Measurements from ENCODE around the gene SEC14L2.
"Not testable (repeated sequence)": the region's sequence is repeated elsewhere in the genome, so short reads cannot be mapped to it uniquely, and the experiment has no call there.

The SEC14L2 gene

DNA sequence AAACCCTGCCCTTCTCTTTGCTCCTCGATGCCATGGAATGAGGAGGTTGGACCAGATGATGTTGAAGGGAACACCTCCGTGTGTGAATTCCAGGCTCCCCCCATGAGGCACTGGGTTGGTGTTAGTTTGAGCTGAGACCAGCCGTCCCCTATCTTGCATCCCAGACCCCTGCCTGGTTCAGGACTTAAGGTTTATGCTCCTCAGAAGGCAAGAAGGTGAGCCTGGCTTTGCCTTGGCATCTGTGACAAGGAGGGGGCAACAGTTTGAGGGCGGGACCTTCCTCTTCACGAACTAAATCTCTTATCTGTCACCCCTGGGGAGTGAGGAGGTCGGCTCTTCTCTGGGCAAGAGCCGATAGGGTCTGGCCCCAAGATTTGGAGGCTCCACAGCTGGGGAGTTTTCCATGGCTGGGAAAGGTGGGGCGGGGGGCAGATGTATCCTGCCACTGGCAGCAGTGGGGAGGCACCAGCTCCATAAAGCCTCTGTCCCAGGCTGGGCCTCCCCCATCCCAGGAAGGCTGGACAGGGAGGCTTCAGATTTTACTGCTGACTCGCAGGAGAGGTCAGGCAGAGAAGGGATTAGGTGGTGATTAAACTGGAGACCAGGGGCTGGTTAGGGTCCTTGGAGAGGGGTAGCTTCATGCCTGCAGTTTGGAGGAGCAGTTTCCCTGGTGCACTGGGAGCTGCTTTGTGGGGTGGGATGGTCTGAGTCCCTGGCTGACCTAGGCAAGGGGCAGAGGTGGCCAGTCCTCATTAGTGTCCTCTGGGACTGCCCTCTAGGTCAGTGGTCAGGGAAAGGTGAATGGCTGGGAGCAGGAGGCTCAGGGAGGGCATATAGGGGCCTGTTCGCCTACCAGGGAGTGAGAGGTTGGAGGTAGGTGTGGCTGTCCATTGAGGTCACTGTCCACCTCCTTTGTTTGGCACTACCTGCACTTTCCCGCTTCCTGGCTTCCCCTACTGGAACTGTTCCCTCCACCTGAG lies 1.1 kb downstream of the SEC14L2 start:
- Histone ChIP-seq H3K4me3 (no peak overlapping the region; the same call in 1 of the 2 replicates), H3K9ac (ENCODE audit: insufficient read length) (no peak overlapping the region), H3K9me3 (ENCODE audit: low read depth, low read length) (no peaks in the 10 kb centered on the region), H3K36me3 (ENCODE audit: insufficient read depth, low read length) (no peaks in the 10 kb centered on the region), H3K27ac (no peak overlapping the region)
- TF ChIP-seq FOXP2 (optimal IDR thresholded peaks at IDR 0.05; ENCODE audit: control extremely low read depth, extremely low read length, insufficient read depth), result no peak
- no peak for TF ChIP-seq POLR2AphosphoS5 (IDR thresholded peaks at IDR 0.05; ENCODE audit: borderline replicate concordance, low read depth, low read length)
- TF ChIP-seq EZH2 (IDR thresholded peaks at IDR 0.05), result no peak
- DNase-seq (ENCODE audit: low read depth, low spot score), result no peak

DNA sequence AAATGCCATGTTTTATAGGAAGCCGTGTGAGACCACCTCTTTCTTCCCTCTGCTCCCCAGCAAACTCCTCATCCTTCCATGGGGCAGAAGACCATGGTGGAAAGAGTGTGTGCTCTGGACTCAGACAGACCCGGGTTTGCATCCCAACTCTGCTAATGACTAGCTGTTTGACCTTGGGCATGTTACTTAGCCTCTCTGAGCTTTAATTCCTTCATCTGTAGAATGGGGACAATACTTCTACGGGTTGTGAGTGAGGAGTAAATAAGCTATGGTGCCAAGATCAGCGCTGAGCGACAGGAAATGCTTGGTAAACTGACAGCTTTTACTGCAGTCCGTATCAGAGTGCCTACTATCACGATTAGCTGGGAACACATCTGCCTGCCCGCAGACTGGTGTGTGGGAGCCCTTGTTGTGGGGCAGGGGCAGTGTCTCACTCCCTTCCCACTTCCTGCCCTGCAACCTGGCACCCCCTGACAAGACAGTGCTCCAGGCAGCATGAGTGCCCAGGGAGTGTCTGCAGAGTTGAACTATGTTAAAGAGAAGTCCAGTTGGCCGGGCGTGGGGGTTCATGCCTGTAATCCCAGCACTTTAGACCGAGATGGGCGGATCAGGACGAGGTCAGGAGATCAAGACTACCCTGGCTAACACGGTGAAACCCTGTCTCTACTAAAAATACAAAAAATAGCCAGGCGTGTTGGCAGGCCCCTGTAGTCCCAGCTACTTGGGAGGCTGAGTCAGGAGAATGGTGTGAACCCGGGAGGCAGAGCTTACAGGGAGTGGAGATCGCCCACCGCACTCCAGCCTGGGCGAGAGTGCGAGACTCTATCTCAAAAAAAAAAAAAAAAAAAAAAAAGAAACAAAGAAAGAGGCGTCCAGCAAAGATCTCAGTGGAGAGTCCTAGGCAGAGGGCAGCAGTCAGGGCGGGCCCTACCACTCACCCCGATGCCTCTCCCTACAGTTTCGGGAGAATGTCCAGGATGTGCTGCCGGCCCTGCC lies 2.2 kb downstream of the SEC14L2 start:
- no peak overlapping the region for H3K27ac ChIP-seq
- no peaks in the 10 kb centered on the region for H3K9me3 ChIP-seq (ENCODE audit: low read depth, low read length)
- no peaks in the 10 kb centered on the region for H3K36me3 ChIP-seq (ENCODE audit: insufficient read depth, low read length)
- no peak overlapping the region for H3K4me3 ChIP-seq
- no peak for TF ChIP-seq POLR2AphosphoS5 (IDR thresholded peaks at IDR 0.05; ENCODE audit: borderline replicate concordance, low read depth, low read length)
- no peak for TF ChIP-seq EZH2 (IDR thresholded peaks at IDR 0.05)
- TF ChIP-seq FOXP2 (optimal IDR thresholded peaks at IDR 0.05; ENCODE audit: control extremely low read depth, extremely low read length, insufficient read depth), result no peak
- H3K9ac ChIP-seq (ENCODE audit: insufficient read length), result no peak overlapping the region
- DNase-seq (ENCODE audit: low read depth, low spot score), result no peak

DNA sequence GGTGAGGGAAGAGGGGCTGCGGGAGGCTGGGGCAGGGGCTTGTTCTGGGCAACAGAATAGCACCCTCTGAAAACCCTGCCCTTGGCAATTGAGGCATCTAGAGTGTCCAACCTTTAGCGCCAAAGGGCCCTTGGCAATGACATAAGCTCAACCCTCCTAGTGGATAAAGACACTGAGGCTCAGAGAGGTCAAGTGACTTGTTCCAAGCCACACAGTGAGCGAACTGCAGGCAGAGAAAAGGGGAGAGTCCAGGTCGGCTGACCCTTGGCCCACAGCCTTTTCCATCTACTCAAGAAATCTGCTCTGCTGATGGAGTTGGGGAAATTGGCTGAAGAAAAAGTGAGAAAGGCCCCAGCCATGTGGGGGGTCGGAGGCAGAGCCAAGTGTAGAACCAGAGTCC lies 2.9 kb downstream of the SEC14L2 start:
- no peak overlapping the region for H3K4me3 ChIP-seq
- H3K9ac ChIP-seq (ENCODE audit: insufficient read length), result no peak overlapping the region
- no peak for TF ChIP-seq POLR2AphosphoS5 (IDR thresholded peaks at IDR 0.05; ENCODE audit: borderline replicate concordance, low read depth, low read length)
- no peak for TF ChIP-seq FOXP2 (optimal IDR thresholded peaks at IDR 0.05; ENCODE audit: control extremely low read depth, extremely low read length, insufficient read depth)
- no peak for TF ChIP-seq EZH2 (IDR thresholded peaks at IDR 0.05)
- no peaks in the 10 kb centered on the region for H3K36me3 ChIP-seq (ENCODE audit: insufficient read depth, low read length)
- DNase-seq (ENCODE audit: low read depth, low spot score), result no peak
- no peaks in the 10 kb centered on the region for H3K9me3 ChIP-seq (ENCODE audit: low read depth, low read length)
- H3K27ac ChIP-seq, result no peak overlapping the region

DNA sequence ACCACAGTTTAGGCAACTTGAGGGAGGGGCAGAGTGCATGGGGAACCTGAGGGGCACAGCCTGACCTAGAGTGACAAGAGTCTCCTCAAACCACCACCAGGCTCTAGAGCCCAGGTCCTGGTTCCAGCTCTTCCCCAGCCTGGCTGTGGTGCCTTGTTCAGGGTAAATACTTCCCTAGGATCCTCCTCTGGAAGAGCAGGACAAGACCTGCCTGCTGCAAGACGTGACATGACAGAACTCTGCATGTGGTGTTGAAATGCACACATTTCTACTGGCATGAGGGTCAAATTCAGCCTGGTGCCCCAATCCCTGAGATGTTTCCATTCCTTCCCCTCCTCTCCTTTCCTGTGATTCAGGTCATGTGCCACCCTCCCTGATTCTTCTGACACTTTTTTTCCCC lies 3.3 kb downstream of the SEC14L2 start:
- Histone ChIP-seq H3K27ac (no peak overlapping the region), H3K9ac (ENCODE audit: insufficient read length) (no peak overlapping the region), H3K9me3 (ENCODE audit: low read depth, low read length) (no peaks in the 10 kb centered on the region), H3K4me3 (no peak overlapping the region), H3K36me3 (ENCODE audit: insufficient read depth, low read length) (no peaks in the 10 kb centered on the region)
- TF ChIP-seq EZH2 (IDR thresholded peaks at IDR 0.05) (no peak), FOXP2 (optimal IDR thresholded peaks at IDR 0.05; ENCODE audit: control extremely low read depth, extremely low read length, insufficient read depth) (no peak), POLR2AphosphoS5 (IDR thresholded peaks at IDR 0.05; ENCODE audit: borderline replicate concordance, low read depth, low read length) (no peak)
- DNase-seq (ENCODE audit: low read depth, low spot score), result no peak

DNA sequence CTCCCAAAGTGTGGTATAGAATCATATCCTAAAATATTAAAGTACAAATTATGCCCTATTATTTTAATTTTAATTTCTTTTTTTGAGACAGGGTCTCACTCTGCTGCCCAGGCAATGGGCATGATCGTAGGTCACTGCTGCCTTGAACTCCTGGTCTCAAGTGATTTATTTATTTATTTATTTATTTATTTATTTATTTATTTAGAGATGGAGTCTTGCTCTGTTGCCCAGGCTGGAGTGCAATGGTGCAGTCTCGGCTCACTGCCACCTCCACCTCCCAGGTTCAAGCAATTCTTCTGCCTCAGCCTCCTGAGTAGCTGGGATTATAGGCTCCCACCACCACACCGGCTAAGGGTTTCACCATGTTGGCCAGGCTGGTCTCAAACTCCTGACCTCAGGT lies 4.2 kb downstream of the SEC14L2 start:
- not testable (repeated sequence) for DNase-seq (ENCODE audit: low read depth, low spot score)

DNA sequence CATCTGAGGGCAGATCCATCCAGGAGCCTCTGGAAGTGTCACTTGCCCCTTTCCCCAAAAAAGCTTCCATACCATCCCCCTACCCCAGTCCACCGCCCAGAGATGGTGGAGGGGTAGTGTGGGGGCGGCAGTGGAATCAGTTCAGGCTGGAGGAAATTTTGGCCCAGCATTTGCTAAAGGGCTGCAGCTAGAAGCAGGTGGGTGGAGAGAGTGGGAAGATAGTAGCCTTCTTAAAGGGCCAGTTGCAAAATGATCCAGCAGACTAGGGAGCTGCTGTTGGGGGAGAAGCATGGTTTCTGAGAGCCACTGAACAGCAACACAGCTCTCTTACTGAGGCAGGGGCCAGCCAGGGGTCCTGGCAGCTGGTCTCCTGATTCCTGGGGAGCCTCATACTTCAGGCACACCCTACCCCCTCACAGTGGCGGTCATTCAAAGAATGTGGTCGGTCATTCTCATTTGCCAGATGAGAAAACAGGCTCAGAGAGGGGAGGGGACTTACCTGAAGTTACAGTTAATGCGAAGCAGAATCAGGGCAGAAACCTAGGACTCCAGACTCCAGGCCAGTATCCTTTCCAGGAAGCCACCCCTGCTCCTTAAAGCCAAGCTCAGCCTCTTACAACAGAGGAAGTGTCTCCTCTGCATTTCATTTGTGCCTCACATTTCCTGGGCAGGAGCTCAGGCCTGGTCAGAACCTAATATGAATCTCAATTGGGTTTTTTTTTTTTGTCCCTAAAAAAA lies 5.4 kb downstream of the SEC14L2 start:
- no peak for TF ChIP-seq POLR2AphosphoS5 (IDR thresholded peaks at IDR 0.05; ENCODE audit: borderline replicate concordance, low read depth, low read length)
- TF ChIP-seq EZH2 (IDR thresholded peaks at IDR 0.05), result no peak
- no peak for TF ChIP-seq FOXP2 (optimal IDR thresholded peaks at IDR 0.05; ENCODE audit: control extremely low read depth, extremely low read length, insufficient read depth)
- H3K9ac ChIP-seq (ENCODE audit: insufficient read length), result no peak overlapping the region
- no peak overlapping the region for H3K4me3 ChIP-seq
- no peak for DNase-seq (ENCODE audit: low read depth, low spot score)
- H3K27ac ChIP-seq, result no peak overlapping the region
- no peaks in the 10 kb centered on the region for H3K9me3 ChIP-seq (ENCODE audit: low read depth, low read length)
- no peaks in the 10 kb centered on the region for H3K36me3 ChIP-seq (ENCODE audit: insufficient read depth, low read length)

More for the DNA sequence above, 4.2 kb downstream of the SEC14L2 start:
- not testable (repeated sequence) for H3K9me3 ChIP-seq (ENCODE audit: low read depth, low read length); H3K27ac ChIP-seq; H3K36me3 ChIP-seq (ENCODE audit: insufficient read depth, low read length); H3K9ac ChIP-seq (ENCODE audit: insufficient read length); H3K4me3 ChIP-seq

DNA sequence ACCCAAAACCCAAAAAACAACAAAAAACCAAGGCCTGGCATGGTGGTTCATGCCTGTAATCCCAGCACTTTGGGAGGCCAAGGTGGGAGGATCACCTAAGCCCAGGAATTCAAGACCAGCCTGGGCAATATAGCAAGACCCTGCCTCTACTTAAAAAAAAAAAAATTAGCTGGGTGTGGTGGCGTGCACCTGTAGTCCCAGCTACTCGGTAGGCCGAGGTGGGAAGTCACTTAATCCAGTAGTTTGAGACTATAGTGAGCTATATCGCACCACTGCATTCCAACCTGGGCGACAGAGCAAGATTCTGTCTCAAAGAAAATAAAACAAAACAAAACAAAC lies 5.9 kb downstream of the SEC14L2 start:
- not testable (repeated sequence) for H3K36me3 ChIP-seq (ENCODE audit: insufficient read depth, low read length); H3K4me3 ChIP-seq; H3K27ac ChIP-seq; DNase-seq (ENCODE audit: low read depth, low spot score); H3K9ac ChIP-seq (ENCODE audit: insufficient read length); H3K9me3 ChIP-seq (ENCODE audit: low read depth, low read length)

DNA sequence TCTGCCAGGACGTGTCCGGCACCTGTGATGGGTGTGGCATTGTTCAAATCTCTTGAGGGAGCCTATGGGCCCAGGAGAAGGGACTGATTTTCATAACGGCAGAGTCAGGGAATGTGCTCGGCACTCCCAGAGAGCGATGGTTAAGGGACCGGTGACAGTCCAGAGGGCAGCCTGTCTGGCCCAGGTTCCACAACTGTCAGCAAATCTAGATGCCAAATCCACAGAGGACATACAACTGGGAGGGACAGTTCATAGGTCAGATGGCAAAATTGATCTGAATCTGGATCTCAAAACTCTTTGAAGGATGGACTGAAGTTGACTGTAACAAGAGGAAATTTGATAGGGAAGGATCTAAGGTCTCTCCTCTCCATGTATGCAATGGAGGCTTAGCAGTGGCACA lies 7.5 kb downstream of the SEC14L2 start:
- H3K4me3 ChIP-seq, result no peak overlapping the region
- TF ChIP-seq POLR2AphosphoS5 (IDR thresholded peaks at IDR 0.05; ENCODE audit: borderline replicate concordance, low read depth, low read length) (no peak), FOXP2 (optimal IDR thresholded peaks at IDR 0.05; ENCODE audit: control extremely low read depth, extremely low read length, insufficient read depth) (no peak), EZH2 (IDR thresholded peaks at IDR 0.05) (no peak)
- H3K9ac ChIP-seq (ENCODE audit: insufficient read length), result no peak overlapping the region
- no peak for DNase-seq (ENCODE audit: low read depth, low spot score)
- H3K9me3 ChIP-seq (ENCODE audit: low read depth, low read length), result no peaks in the 10 kb centered on the region
- no peak overlapping the region for H3K27ac ChIP-seq
- no peaks in the 10 kb centered on the region for H3K36me3 ChIP-seq (ENCODE audit: insufficient read depth, low read length)

Measured in SK-N-MC (cell line).